K562 (cell line): Measurements from ENCODE around the gene MRAS. TPM values are rescaled to one million over a fixed set of nuclear protein-coding genes. Genes with fewer than 3 reads are reported as not detected.

Experiments used
- ATAC-seq: fragments of 200-7000 bp; cut with Tn5 transposase; 3 replicates; pipeline ENCODE4 v1.9.1; 2020; ENCODE audit warnings: moderate library complexity
- BruUV-seq: library from RNA; stranded (reverse); fragments of 400-500 nt; replicated peaks from 2 replicates; lab custom pipeline; 2021; lab: Mats Ljungman, UMichigan
- CTCF ChIA-PET: fragments of 300-600 bp; formaldehyde crosslinking; extraction: SDS; loops from one replicate; lab custom pipeline; 2021; ENCODE audit warnings: low intra/inter-chr PET ratio; lab: Yijun Ruan, JAX
- POLR2A ChIA-PET: fragments of 300-600, 350-650 bp; sonication (Branson Sonifier 250); formaldehyde crosslinking; extraction: SDS; loops from one replicate; lab custom pipeline; 2021; ENCODE audit warnings: antibody characterized with exemption, inconsistent platforms; lab: Yijun Ruan, JAX
- DNase-seq, 4 experiments: peaks; one replicate each; pipeline versions ENCODE4 v3.0.0 to v3.0.0-alpha.2; 2011 to 2018; ENCODE audit warnings: low spot score in 3 of 4, mixed read lengths in 3 of 4; ENCODE audit errors: extremely low read depth in 1 of 4
- FAIRE-seq: peaks from 2 replicates; lab custom pipeline; 2011; peaks lifted over from hg19 to GRCh38; lab: Jason Lieb, UNC
- H2AFZ ChIP-seq: 2 replicates; pipeline ENCODE4 v1.6.0; 2011; ENCODE audit warnings: low read depth, low read length, control low read depth, inconsistent platforms
- H3K27ac ChIP-seq: fragments of 200-600 bp; 3 replicates; pipeline ENCODE4 v1.8.0; 2011; ENCODE audit warnings: low read depth, mild to moderate bottlenecking, control low read depth, inconsistent platforms, low read length, moderate library complexity, mixed read lengths; ENCODE audit errors: extremely low read depth
- H3K27me3 ChIP-seq, 2 experiments: fragments of 300-600 bp in 1 of 2; 2 replicates in 1 of 2; 3 replicates in 1 of 2; pipeline versions ENCODE4 v1.6.0 to v1.8.0; 2011; ENCODE audit warnings: inconsistent platforms in 2 of 2, low read length in 2 of 2, mild to moderate bottlenecking in 1 of 2, mixed read lengths in 1 of 2, moderate library complexity in 1 of 2; ENCODE audit not compliant: control insufficient read depth in 2 of 2, insufficient read depth in 2 of 2
- H3K36me3 ChIP-seq: fragments of 300-600 bp; 3 replicates; pipeline ENCODE4 v1.8.0; 2011; ENCODE audit warnings: mild to moderate bottlenecking, low read length, inconsistent platforms; ENCODE audit not compliant: control insufficient read depth, insufficient read depth
- H3K4me1 ChIP-seq, 2 experiments: fragments of 200-600 bp in 1 of 2; replicated peaks in 1 of 2; 2 replicates in 1 of 2; 3 replicates in 1 of 2; pipeline versions ENCODE4 v1.5.1 to v1.8.0; 2011; ENCODE audit warnings: inconsistent platforms in 2 of 2, low read length in 2 of 2, mild to moderate bottlenecking in 1 of 2, mixed read lengths in 1 of 2, moderate library complexity in 1 of 2; ENCODE audit not compliant: control insufficient read depth in 2 of 2, insufficient read depth in 2 of 2
- H3K4me2 ChIP-seq: 2 replicates; pipeline ENCODE4 v1.6.1; 2011; ENCODE audit warnings: low read length, control low read depth, inconsistent platforms, mixed read lengths; ENCODE audit not compliant: insufficient read depth
- H3K4me3 ChIP-seq: fragments of 200-600 bp; sonication (generic), shearing (Covaris generic); 2 replicates; pipeline ENCODE4 v1.5.1; 2016; ENCODE audit warnings: control low read depth, inconsistent platforms
- H3K79me2 ChIP-seq: fragments of 200-600 bp; 3 replicates; pipeline ENCODE4 v1.8.0; 2011; ENCODE audit warnings: low read length, inconsistent platforms; ENCODE audit not compliant: control insufficient read depth, insufficient read depth
- H3K9ac ChIP-seq, 2 experiments: 2 replicates each; pipeline versions ENCODE4 v1.6.0 to v1.6.1; 2011; ENCODE audit warnings: low read depth in 2 of 2, low read length in 2 of 2, control low read depth in 1 of 2, inconsistent platforms in 1 of 2, mild to moderate bottlenecking in 1 of 2, mixed read lengths in 1 of 2; ENCODE audit not compliant: insufficient read depth in 1 of 2
- H3K9me1 ChIP-seq: one replicate; pipeline ENCODE4 v1.6.0; 2011; ENCODE audit warnings: inconsistent platforms, mild to moderate bottlenecking, low read length, moderate library complexity; ENCODE audit not compliant: control insufficient read depth, insufficient read depth
- H3K9me3 ChIP-seq: replicated peaks from 2 replicates; pipeline ENCODE4 v1.5.1; 2011; ENCODE audit warnings: low read depth, low read length, inconsistent platforms; ENCODE audit not compliant: control insufficient read depth, insufficient read depth
- H4K20me1 ChIP-seq: replicated peaks from 2 replicates; pipeline ENCODE4 v1.6.1; 2011; ENCODE audit warnings: low read length, inconsistent platforms, mixed read lengths; ENCODE audit not compliant: control insufficient read depth, insufficient read depth
- CBX8 ChIP-seq: fragments of 200-600 bp; sonication (generic); IDR thresholded peaks from 2 replicates; pipeline ENCODE4 v1.6.1; 2012; ENCODE audit warnings: borderline replicate concordance, mixed run types, low read depth, mild to moderate bottlenecking, moderate library complexity, mixed read lengths, low read length, control low read depth, inconsistent platforms; ENCODE audit not compliant: poor library complexity, severe bottlenecking; ENCODE audit errors: extremely low read depth
- ETV5 ChIP-seq: sonication (generic); formaldehyde crosslinking; IDR thresholded peaks from 2 replicates; pipeline ENCODE4 v1.4.0; 2020; ENCODE audit warnings: low read depth, mild to moderate bottlenecking, missing genetic modification reagents
- FOXK2 ChIP-seq, 2 experiments: fragments of 450-650 bp; IDR thresholded peaks in 1 of 2; conservative IDR thresholded peaks in 1 of 2; 2 replicates each; pipeline ENCODE4 v1.6.1; 2016; ENCODE audit warnings: low read depth in 2 of 2, mild to moderate bottlenecking in 1 of 2
- KDM5B ChIP-seq: fragments of 200-600 bp; sonication (generic); IDR thresholded peaks from 2 replicates; pipeline ENCODE4 v1.6.1; 2012; ENCODE audit warnings: low read depth, mild to moderate bottlenecking, moderate library complexity, low read length, control low read depth, inconsistent platforms; ENCODE audit not compliant: insufficient replicate concordance
- NFIC ChIP-seq: fragments of 450-650 bp; IDR thresholded peaks from 2 replicates; pipeline ENCODE4 v1.6.1; 2017; ENCODE audit warnings: mild to moderate bottlenecking, inconsistent platforms
- RBM14 ChIP-seq: fragments of 200-400 bp; formaldehyde crosslinking; IDR thresholded peaks from 2 replicates; pipeline ENCODE4 v1.6.1; 2018; ENCODE audit warnings: low read depth, mild to moderate bottlenecking, low read length, moderate library complexity, borderline replicate concordance; ENCODE audit not compliant: insufficient read depth
- SMARCE1 ChIP-seq: fragments of 450-650 bp; IDR thresholded peaks from 2 replicates; pipeline ENCODE4 v1.7.1; 2016; ENCODE audit warnings: mild to moderate bottlenecking
- SUPT5H ChIP-seq: fragments of 450-650 bp; IDR thresholded peaks from 2 replicates; pipeline ENCODE4 v1.6.1; 2016
- TRIM28 ChIP-seq: fragments of 450-650 bp; IDR thresholded peaks from 2 replicates; pipeline ENCODE4 v1.6.1; 2017
- ZEB2 ChIP-seq: fragments of 450-650 bp; IDR thresholded peaks from 2 replicates; pipeline ENCODE4 v1.6.1; 2016
- ZNF217 ChIP-seq: sonication (generic); formaldehyde crosslinking; IDR thresholded peaks from 2 replicates; pipeline ENCODE4 v1.8.0; 2022; ENCODE audit warnings: mild to moderate bottlenecking, missing genetic modification reagents
- ZNF77 ChIP-seq: fragments of 250-450 bp; sonication (Bioruptor Pico); IDR thresholded peaks from 2 replicates; pipeline ENCODE4 v1.5.0; 2020
- WGBS: fragments of 100-300 bp; shearing (Covaris generic); methylation state at CpG from one replicate; pipeline ENCODE4 v1.1.6; 2016; ENCODE audit warnings: low coverage, mixed read lengths; ENCODE audit not compliant: insufficient coverage; ENCODE audit errors: missing lambda C conversion rate; 5-methylcytosine and 5-hydroxymethylcytosine counted together
- in situ Hi-C: fragments of 300-500 bp; cut with MboI; formaldehyde crosslinking; loops from 4 replicates; pipeline ENCODE4 v1.15.0; 2018; ENCODE audit warnings: inconsistent platforms, mixed read lengths
- intact Hi-C: fragments of 100-400 bp; cut with micrococcal nuclease; formaldehyde crosslinking; loops from 2 replicates; pipeline ENCODE4 v1.14.2; 2022
- polyA plus RNA-seq, 8 experiments: library from polyadenylated mRNA; depleted of rRNA in 4 of 8; stranded (reverse) in 5 of 8; unstranded in 3 of 8; fragments of >200 nt; fragmentation: Nextera tagmentation in 2 of 8; fragmentation: Illumina TruSeq in 1 of 8; extraction: Ambion mirVana in 2 of 8; extraction: Trizol in 1 of 8; gene quantifications; 2 replicates each; pipeline versions ENCODE4 v1.2.1 to v1.2.3, GENCODE V29; 2011 to 2014; ENCODE audit warnings: inconsistent platforms in 1 of 8, missing spikeins in 1 of 8
- total RNA-seq, 7 experiments: library from RNA; depleted of rRNA in 6 of 7; stranded (reverse); fragments of >200 nt in 6 of 7; fragmentation: Illumina TruSeq in 2 of 7; extraction: Trizol in 2 of 7; gene quantifications; 2 replicates each; pipeline versions ENCODE4 v1.2.1 to v1.2.3, GENCODE V29; 2011 to 2021; ENCODE audit warnings: low replicate concordance in 1 of 7
- TF ChIP-seq, protein P1 (sequence below): fragments of 250-450 bp; sonication (Bioruptor Pico); IDR thresholded peaks from 2 replicates; pipeline ENCODE4 v1.4.0; 2020; ENCODE audit warnings: mild to moderate bottlenecking, moderate library complexity
- TF ChIP-seq, protein P2 (sequence below), 3 experiments: fragments of 200-800 bp in 1 of 3; fragments of 250-450 bp in 1 of 3; fragments of 450-650 bp in 1 of 3; sonication (Bioruptor Pico) in 1 of 3; sonication (Bioruptor generic) in 1 of 3; formaldehyde crosslinking in 1 of 3; IDR thresholded peaks; 2 replicates each; pipeline versions ENCODE4 v1.6.1 to v1.8.0; 2016 to 2022; ENCODE audit warnings: mild to moderate bottlenecking in 2 of 3, missing genetic modification characterization in 2 of 3, missing compliant biosample characterization in 1 of 3, moderate library complexity in 1 of 3
- TF ChIP-seq, protein P3 (sequence below): fragments of 200-800 bp; sonication (Bioruptor generic); IDR thresholded peaks from 2 replicates; pipeline ENCODE4 v1.6.1; 2017; ENCODE audit warnings: missing genetic modification characterization, missing compliant biosample characterization

MRAS gene
- total and polyA plus RNA-seq, 9 of the 15 experiments (the other 6 are each of a cell fraction or from before 2014, with no cell fraction given) = 1.5 to 10.0 (median 5.0) TPM

DNA sequence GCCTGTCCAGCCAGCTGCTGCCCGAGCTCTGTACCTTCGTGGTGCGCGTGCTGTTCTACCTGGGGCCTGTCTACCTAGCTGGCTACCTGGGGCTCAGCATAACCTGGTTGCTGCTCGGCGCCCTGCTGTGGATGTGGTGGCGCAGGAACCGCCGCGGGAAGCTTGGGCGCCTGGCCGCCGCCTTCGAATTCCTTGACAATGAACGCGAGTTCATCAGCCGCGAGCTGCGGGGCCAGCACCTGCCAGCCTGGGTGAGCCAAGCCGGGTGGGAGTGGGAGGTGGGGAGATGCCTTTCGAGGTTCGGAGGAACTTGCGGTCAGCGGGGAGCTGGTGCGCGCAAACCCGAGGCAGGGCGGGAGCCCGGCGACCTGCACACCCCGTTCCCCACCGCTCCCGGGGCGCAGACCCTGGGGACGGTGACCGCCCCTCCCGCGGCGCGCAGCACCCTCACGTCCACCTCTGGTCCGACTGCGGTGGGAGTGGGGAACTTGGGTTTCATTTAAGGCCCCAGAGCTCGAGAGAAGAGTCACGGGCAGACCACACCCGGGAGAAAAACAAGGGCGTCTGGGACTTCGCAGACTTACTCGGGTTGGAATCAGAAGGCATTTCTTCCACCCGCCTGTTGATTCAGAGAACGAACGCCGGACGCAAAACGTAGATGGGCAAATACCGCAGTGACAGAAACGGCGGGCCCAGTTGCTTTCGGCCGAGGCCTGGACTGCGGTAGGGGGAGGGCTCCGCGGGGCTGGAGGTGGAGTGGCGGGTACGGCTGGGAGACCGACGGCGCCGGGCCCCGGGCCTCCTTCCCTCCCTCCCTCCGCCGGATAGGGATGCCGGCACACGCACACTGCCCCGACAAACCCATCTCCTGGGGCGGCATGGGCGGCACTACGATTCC is 86.7 kb downstream of the MRAS start:
- H3K27ac ChIP-seq = no peak overlapping the region
- H3K9me1 ChIP-seq = no peaks in the 10 kb centered on the region
- BruUV-seq = no TSS peak
- ChIA-PET POLR2A (interaction anchor here (0.6 to 0.7 kb wide), 3 partner anchors 9 to 1450 kb away, joined by 3 read pairs; no protein-coding TSS in a partner anchor), CTCF (no interaction called here)
- no peaks in the 10 kb centered on the region for H3K79me2 ChIP-seq
- H3K4me3 ChIP-seq = no peak overlapping the region
- no peak overlapping the region for H3K4me2 ChIP-seq
- ATAC-seq (no peak), DNase-seq (no peak), FAIRE-seq (no peak)
- no peaks in the 10 kb centered on the region for H3K36me3 ChIP-seq
- H3K9ac ChIP-seq = no peak overlapping the region
- peaks cover 0 to 56% of the 10 kb centered on the region in 2 experiments; a peak in 2 of 5 replicates for H3K27me3 ChIP-seq
- in situ Hi-C loops = no loop called here
- H4K20me1 ChIP-seq = no peaks in the 10 kb centered on the region
- no peaks in the 10 kb centered on the region; a peak in 2 of 5 replicates for H3K4me1 ChIP-seq
- H3K9me3 ChIP-seq = no peaks in the 10 kb centered on the region
- H2AFZ ChIP-seq = no peak overlapping the region
- intact Hi-C loops = no loop called here
- WGBS = 40% methylated on average over 29 of the region's 78 CpGs
- TF ChIP-seq SUPT5H (no peak), ZNF217 (CRISPR knock-in tag) (no peak), CBX8 (no peak), SMARCE1 (no peak), KDM5B (no peak), TRIM28 (no peak), ZEB2 (no peak), NFIC (no peak), RBM14 (no peak), FOXK2 (conservative IDR thresholded peaks at IDR 0.05 in 1 of 2, IDR thresholded peaks at IDR 0.05 in 1 of 2; ENCODE audit: low read depth in 2 of 2) (no peak), ETV5 (CRISPR knock-in tag) (no peak), ZNF77 (CRISPR knock-in tag) (no peak)
- TF ChIP-seq, protein P1, sequence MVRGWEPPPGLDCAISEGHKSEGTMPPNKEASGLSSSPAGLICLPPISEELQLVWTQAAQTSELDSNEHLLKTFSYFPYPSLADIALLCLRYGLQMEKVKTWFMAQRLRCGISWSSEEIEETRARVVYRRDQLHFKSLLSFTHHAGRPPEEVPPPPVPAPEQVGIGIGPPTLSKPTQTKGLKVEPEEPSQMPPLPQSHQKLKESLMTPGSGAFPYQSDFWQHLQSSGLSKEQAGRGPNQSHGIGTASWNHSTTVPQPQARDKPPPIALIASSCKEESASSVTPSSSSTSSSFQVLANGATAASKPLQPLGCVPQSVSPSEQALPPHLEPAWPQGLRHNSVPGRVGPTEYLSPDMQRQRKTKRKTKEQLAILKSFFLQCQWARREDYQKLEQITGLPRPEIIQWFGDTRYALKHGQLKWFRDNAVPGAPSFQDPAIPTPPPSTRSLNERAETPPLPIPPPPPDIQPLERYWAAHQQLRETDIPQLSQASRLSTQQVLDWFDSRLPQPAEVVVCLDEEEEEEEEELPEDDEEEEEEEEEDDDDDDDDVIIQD (CRISPR knock-in tag) = no peak
- TF ChIP-seq, protein P2, sequence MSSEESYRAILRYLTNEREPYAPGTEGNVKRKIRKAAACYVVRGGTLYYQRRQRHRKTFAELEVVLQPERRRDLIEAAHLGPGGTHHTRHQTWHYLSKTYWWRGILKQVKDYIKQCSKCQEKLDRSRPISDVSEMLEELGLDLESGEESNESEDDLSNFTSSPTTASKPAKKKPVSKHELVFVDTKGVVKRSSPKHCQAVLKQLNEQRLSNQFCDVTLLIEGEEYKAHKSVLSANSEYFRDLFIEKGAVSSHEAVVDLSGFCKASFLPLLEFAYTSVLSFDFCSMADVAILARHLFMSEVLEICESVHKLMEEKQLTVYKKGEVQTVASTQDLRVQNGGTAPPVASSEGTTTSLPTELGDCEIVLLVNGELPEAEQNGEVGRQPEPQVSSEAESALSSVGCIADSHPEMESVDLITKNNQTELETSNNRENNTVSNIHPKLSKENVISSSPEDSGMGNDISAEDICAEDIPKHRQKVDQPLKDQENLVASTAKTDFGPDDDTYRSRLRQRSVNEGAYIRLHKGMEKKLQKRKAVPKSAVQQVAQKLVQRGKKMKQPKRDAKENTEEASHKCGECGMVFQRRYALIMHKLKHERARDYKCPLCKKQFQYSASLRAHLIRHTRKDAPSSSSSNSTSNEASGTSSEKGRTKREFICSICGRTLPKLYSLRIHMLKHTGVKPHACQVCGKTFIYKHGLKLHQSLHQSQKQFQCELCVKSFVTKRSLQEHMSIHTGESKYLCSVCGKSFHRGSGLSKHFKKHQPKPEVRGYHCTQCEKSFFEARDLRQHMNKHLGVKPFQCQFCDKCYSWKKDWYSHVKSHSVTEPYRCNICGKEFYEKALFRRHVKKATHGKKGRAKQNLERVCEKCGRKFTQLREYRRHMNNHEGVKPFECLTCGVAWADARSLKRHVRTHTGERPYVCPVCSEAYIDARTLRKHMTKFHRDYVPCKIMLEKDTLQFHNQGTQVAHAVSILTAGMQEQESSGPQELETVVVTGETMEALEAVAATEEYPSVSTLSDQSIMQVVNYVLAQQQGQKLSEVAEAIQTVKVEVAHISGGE (CRISPR knock-in tag; IDR thresholded peaks at IDR 0.05) = no peak
- TF ChIP-seq, protein P3, sequence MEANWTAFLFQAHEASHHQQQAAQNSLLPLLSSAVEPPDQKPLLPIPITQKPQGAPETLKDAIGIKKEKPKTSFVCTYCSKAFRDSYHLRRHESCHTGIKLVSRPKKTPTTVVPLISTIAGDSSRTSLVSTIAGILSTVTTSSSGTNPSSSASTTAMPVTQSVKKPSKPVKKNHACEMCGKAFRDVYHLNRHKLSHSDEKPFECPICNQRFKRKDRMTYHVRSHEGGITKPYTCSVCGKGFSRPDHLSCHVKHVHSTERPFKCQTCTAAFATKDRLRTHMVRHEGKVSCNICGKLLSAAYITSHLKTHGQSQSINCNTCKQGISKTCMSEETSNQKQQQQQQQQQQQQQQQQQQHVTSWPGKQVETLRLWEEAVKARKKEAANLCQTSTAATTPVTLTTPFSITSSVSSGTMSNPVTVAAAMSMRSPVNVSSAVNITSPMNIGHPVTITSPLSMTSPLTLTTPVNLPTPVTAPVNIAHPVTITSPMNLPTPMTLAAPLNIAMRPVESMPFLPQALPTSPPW = no peak
